Right lobe of liver (tissue), 6 donors: Measurements from ENCODE around the gene ST7L. TPM values are rescaled to one million over a fixed set of nuclear protein-coding genes. Genes with fewer than 3 reads are reported as not detected.

Experiments used
- ATAC-seq, 4 donors: fragments of 200-7000 bp; cut with Tn5 transposase; one replicate each; pipeline ENCODE4 v1.9.1; 2020; ENCODE audit warnings: mild to moderate bottlenecking in 4 of 4, moderate library complexity in 4 of 4
- DNase-seq, 3 donors: peaks; one replicate each; pipeline ENCODE4 v3.0.0-alpha.2; 2020
- H3K27ac ChIP-seq, 3 donors: fragments of 200-600 bp; one replicate each; pipeline ENCODE4 v1.8.0; 2022
- H3K27me3 ChIP-seq, 2 donors: fragments of 200-600 bp; one replicate each; pipeline ENCODE4 v1.8.0; 2022
- H3K36me3 ChIP-seq, 4 donors: fragments of 200-600 bp; sonication (generic) in 1 of 4; one replicate each; pipeline versions ENCODE4 v1.5.1 to v1.8.0; 2017 to 2022; ENCODE audit warnings: control low read depth in 1 of 4
- H3K4me1 ChIP-seq, 4 donors: fragments of 200-600 bp; sonication (generic) in 1 of 4; one replicate each; pipeline versions ENCODE4 v1.5.1 to v1.8.0; 2017 to 2022; ENCODE audit warnings: control low read depth in 1 of 4
- H3K4me3 ChIP-seq, 3 donors: fragments of 200-600 bp; one replicate each; pipeline ENCODE4 v1.8.0; 2022
- H3K9me3 ChIP-seq, 4 donors: fragments of 200-600 bp; sonication (generic) in 1 of 4; one replicate each; pipeline versions ENCODE4 v1.5.1 to v1.8.0; 2017 to 2022; ENCODE audit warnings: control low read depth in 1 of 4
- CTCF ChIP-seq, 4 donors: fragments of 200-600 bp in 3 of 4; fragments of 450-650 bp in 1 of 4; IDR thresholded peaks; one replicate each; pipeline versions ENCODE4 v1.5.1 to v1.8.0; 2016 to 2022; ENCODE audit warnings: antibody characterized with exemption in 4 of 4, mild to moderate bottlenecking in 2 of 4
- POLR2A ChIP-seq: fragments of 450-650 bp; IDR thresholded peaks from one replicate; pipeline ENCODE4 v1.6.1; 2017; ENCODE audit warnings: antibody characterized with exemption, mild to moderate bottlenecking
- WGBS: methylation state at CpG from one replicate; pipeline ENCODE4 v1.1.6; 2018; ENCODE audit warnings: low coverage, low lambda C conversion rate; ENCODE audit not compliant: insufficient coverage; ENCODE audit errors: missing lambda C conversion rate; 5-methylcytosine and 5-hydroxymethylcytosine counted together
- intact Hi-C, 2 donors: fragments of 100-400 bp; cut with DNase I; formaldehyde crosslinking; loops; one replicate each; pipeline versions ENCODE4 v1.11.2 to v1.14.1; 2022
- long read RNA-seq: library from polyadenylated mRNA; unstranded; transcript quantifications from one replicate; pipeline ENCODE4 v2.0.0, GENCODE V29; 2019
- total RNA-seq, 6 experiments: library from RNA; depleted of rRNA in 2 of 6; stranded (reverse); fragments of >200 nt in 2 of 6; fragmentation: NEBNext Ultra II Directional in 3 of 6; extraction: Animal tissue kit (Norgen Biotek cat#: 25700) in 3 of 6; gene quantifications; one replicate each; pipeline versions ENCODE4 v1.1.0 to v1.2.4, GENCODE V29; 2016 to 2023
- donor health status: DM: no; HTN: yes; CAD: no.
- donor health status: DM: no; HTN: no; CAD: no.
- donor health status: DM: no; HTN: no; CAD: no.
- donor health status: DM: no; HTN: yes; CAD: no.
- donor health status: DM: no; HTN: yes; CAD: no.

The ST7L gene
- total RNA-seq = 10 to 100 TPM in 2 of 6 experiments, 1 to 10 TPM in 4; 7.4 to 12.7 (median 8.6) TPM
- long read RNA-seq, partial matches to known transcripts = 1 of 2 reads
- long read RNA-seq, other reads (novel, unspliced or antisense) = 1 of 2 reads

- ATAC-seq (peak; percentile 82 to 90 (median 86)), DNase-seq (peak; percentile 85 to 91 (median 88))
- Histone ChIP-seq H3K36me3 (peaks cover 0 to 7% (median under 1%) of the 10 kb centered on the region in 4 donors), H3K4me1 (peaks cover 0 to 20% (median 6%) of the 10 kb centered on the region in 4 donors), H3K4me3 (peak within 1 kb of the TSS; percentile 86 to 90 (median 87)), H3K27ac (peak within 1 kb of the TSS; percentile 93 to 98 (median 96)), H3K27me3 (no peaks in the 10 kb centered on the region), H3K9me3 (no peaks in the 10 kb centered on the region)
- TF ChIP-seq CTCF (IDR thresholded peaks at IDR 0.05) (no peak), POLR2A (peak; percentile 11)
- WGBS = 0% methylated on average over 31 of the region's 48 CpGs
- intact Hi-C loops = no loop called here
These were observed at the start of gene ST7L for GRCh38 chr1:112618721-112619517. TSS of gene ST7L (minus strand) at chr1:112619141. CDS start at chr1:112619113, 28 bp downstream.

GRCh38 chr1:112666946-112667345 lies 48.0 kb upstream of the ST7L start:
- no peaks in the 10 kb centered on the region for H3K27me3 ChIP-seq
- H3K4me3 ChIP-seq = no peak overlapping the region
- 94% methylated on average over 2 of the region's 2 CpGs for WGBS
- DNase-seq = no peak
- no peak for TF ChIP-seq CTCF (IDR thresholded peaks at IDR 0.05)
- no peaks in the 10 kb centered on the region for H3K9me3 ChIP-seq
- H3K27ac ChIP-seq = no peak overlapping the region
- no peak for ATAC-seq
- peaks cover 0 to 76% (median 9%) of the 10 kb centered on the region in 4 donors for H3K36me3 ChIP-seq
- H3K4me1 ChIP-seq = no peaks in the 10 kb centered on the region
- intact Hi-C loops = no loop called here

- Histone ChIP-seq H3K9me3 (no peaks in the 10 kb centered on the region), H3K4me3 (no peak overlapping the region), H3K36me3 (peaks cover 0 to 77% (median 14%) of the 10 kb centered on the region in 4 donors), H3K27ac (no peak overlapping the region), H3K27me3 (no peaks in the 10 kb centered on the region), H3K4me1 (no peaks in the 10 kb centered on the region)
- intact Hi-C loops = no loop called here
- 98% methylated on average over 3 of the region's 3 CpGs for WGBS
- no peak for TF ChIP-seq CTCF (IDR thresholded peaks at IDR 0.05)
- no peak for TF ChIP-seq POLR2A
- DNase-seq = no peak
- no peak for ATAC-seq
These were observed 46.9 kb upstream of the ST7L start for GRCh38 chr1:112665857-112666256.

- no peak for ATAC-seq
- H3K4me3 ChIP-seq = no peak overlapping the region
- 100% methylated on average over 1 of the region's 1 CpG for WGBS
- intact Hi-C loops = no loop called here
- no peaks in the 10 kb centered on the region for H3K9me3 ChIP-seq
- H3K4me1 ChIP-seq = no peaks in the 10 kb centered on the region
- TF ChIP-seq CTCF (IDR thresholded peaks at IDR 0.05) = no peak
- TF ChIP-seq POLR2A = no peak
- peaks cover 0 to 29% (median 5%) of the 10 kb centered on the region in 4 donors for H3K36me3 ChIP-seq
- DNase-seq = no peak
- H3K27ac ChIP-seq = no peak overlapping the region
- H3K27me3 ChIP-seq = no peaks in the 10 kb centered on the region
These were observed 32.3 kb upstream of the ST7L start for GRCh38 chr1:112651205-112651604.
